ENCODE results near the gene KIF21A. TPM values are rescaled to one million over a fixed set of nuclear protein-coding genes. Genes with fewer than 3 reads are reported as not detected.

KIF21A gene
- total and polyA plus RNA-seq, 2 donors (not counting 3 experiments of a cell fraction or from before 2014, with no cell fraction given), result 1.8 to 10.1 TPM

GRCh38 chr12:39341761-39342160 lies 101.2 kb downstream of the KIF21A start:
- H3K79me2 ChIP-seq (ENCODE audit: control insufficient read depth, insufficient read depth, low read length), result no peaks in the 10 kb centered on the region

More at GRCh38 chr12:39341761-39342160, 101.2 kb downstream of the KIF21A start:
- no peaks in the 10 kb centered on the region for H4K20me1 ChIP-seq (replicated peaks; ENCODE audit: control insufficient read depth, extremely low read depth, insufficient read depth, low read length)
- TF ChIP-seq POLR2A (IDR thresholded peaks at IDR 0.05; ENCODE audit: low read depth, low read length), result no peak
- no peak for TF ChIP-seq EZH2 (IDR thresholded peaks at IDR 0.05; ENCODE audit: borderline replicate concordance, low read depth, low read length, severe bottlenecking)
- no peak for TF ChIP-seq JUN (IDR thresholded peaks at IDR 0.05; ENCODE audit: borderline replicate concordance, insufficient read depth, insufficient read length, low read depth)
- TF ChIP-seq FOS (IDR thresholded peaks at IDR 0.05; ENCODE audit: borderline replicate concordance, insufficient read depth, low read length), result no peak
- TF ChIP-seq MAX (IDR thresholded peaks at IDR 0.05; ENCODE audit: insufficient read depth, insufficient read length), result no peak
- TF ChIP-seq GATA2 (IDR thresholded peaks at IDR 0.05; ENCODE audit: insufficient read depth, insufficient read length, low read depth, low read length), result no peak
- no peak for TF ChIP-seq POLR2AphosphoS5 (IDR thresholded peaks at IDR 0.05; ENCODE audit: insufficient read depth, low read depth, low read length)
- TF ChIP-seq CTCF (IDR thresholded peaks at IDR 0.05; ENCODE audit: extremely low read depth in 1 of 2, insufficient read depth in 1 of 2, low read depth in 1 of 2, low read length in 2 of 2), result no peak
- TF ChIP-seq MYC (IDR thresholded peaks at IDR 0.05; ENCODE audit: low read depth, low read length), result no peak
- intact Hi-C loops (cut with micrococcal nuclease), result no loop called here
- no peak for FAIRE-seq
- POLR2A ChIA-PET, result no interaction called here
- no peaks in the 10 kb centered on the region for H3K27me3 ChIP-seq (ENCODE audit: control insufficient read depth in 2 of 2, insufficient read depth in 2 of 2, low read length in 2 of 2)
- H3K36me3 ChIP-seq (ENCODE audit: control insufficient read depth in 2 of 2, extremely low read depth in 1 of 2, insufficient read depth in 2 of 2, low read length in 2 of 2), result no peaks in the 10 kb centered on the region
- H2AFZ ChIP-seq (ENCODE audit: low read depth, low read length), result no peak overlapping the region
- no peak overlapping the region for H3K4me2 ChIP-seq (ENCODE audit: insufficient read depth, low read length)
- dilution Hi-C loops (cut with MboI; ENCODE audit: extremely low pct_ligation_motif_present, low sequenced_read_pairs), result no loop called here
- no peak overlapping the region for H3K4me3 ChIP-seq (replicated peaks in 1 of 3; ENCODE audit: insufficient read depth in 1 of 3, low read depth in 1 of 3, low read length in 3 of 3)
- no peak overlapping the region for H3K27ac ChIP-seq (ENCODE audit: insufficient read depth, low read depth, low read length)
- H3K9me1 ChIP-seq (replicated peaks; ENCODE audit: control insufficient read depth, extremely low read depth, insufficient read depth, low read length), result no peaks in the 10 kb centered on the region
- H3K9ac ChIP-seq (replicated peaks; ENCODE audit: extremely low read depth, insufficient read depth, low read length), result no peak overlapping the region
- CTCF ChIA-PET, result no interaction called here
- no peaks in the 10 kb centered on the region for H3K4me1 ChIP-seq (ENCODE audit: control insufficient read depth, extremely low read depth, insufficient read depth, low read length)
- H3K9me3 ChIP-seq (replicated peaks; ENCODE audit: control insufficient read depth, insufficient read depth, low read length), result no peaks in the 10 kb centered on the region
- BruUV-seq (replicated peaks), result no TSS peak
- DNase-seq (ENCODE audit: low read depth, low spot score), result no peak

Measured in endothelial cell of umbilical vein (primary cell).